GM10266 (cell line): ENCODE results near the gene ANK3.

ENCODE experiments used
- DNase-seq: peaks from one replicate; pipeline ENCODE4 v3.0.0; 2012; ENCODE audit errors: extremely low spot score
- CTCF ChIP-seq: IDR thresholded peaks from 2 replicates; pipeline ENCODE4 v1.5.1; 2012; ENCODE audit warnings: mild to moderate bottlenecking, low read depth; ENCODE audit not compliant: control insufficient read depth, insufficient read depth; ENCODE audit errors: missing control alignments

ANK3 gene

DNA sequence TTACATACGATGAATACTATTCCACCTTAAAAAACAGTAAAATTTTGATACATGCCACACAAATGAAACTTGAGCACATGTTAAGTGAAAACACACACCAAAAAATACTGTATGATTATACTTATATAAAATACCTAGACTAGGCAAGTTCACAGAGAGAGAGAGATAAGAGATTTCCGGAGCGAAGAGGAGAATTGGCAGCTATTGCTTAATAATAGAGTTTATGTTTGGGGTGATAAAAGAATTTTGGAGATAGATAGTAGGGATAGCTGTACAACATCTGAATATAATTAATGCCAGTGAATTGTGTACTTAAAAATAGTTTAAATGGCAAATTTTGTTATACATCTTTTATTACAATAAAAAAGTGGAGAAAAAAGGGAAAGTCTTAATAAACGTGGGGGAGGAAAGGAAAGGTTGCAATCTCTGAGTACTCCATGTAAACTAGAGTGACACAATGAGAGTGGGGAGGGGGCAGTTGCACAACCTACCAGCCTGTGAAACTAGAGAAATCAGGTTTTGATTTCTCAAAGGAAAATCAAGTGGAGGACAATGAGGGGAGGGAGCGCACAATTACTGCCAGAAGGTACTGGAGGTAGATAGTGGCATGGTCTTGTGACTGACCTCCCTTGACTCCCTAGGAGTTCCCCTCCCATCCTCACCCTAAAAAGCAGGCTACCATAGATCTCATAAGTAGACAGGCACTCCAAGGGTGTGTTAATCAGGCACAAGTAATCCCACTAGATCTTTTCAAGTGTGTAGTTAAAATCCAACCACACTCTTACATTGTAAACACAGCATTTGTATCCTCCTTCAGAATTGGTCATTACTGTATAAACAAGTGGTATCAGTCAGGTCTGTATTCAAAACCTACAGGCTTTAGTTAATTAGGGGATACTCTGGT lies 31.6 kb upstream of the ANK3 start:
- no peak for TF ChIP-seq CTCF

DNA sequence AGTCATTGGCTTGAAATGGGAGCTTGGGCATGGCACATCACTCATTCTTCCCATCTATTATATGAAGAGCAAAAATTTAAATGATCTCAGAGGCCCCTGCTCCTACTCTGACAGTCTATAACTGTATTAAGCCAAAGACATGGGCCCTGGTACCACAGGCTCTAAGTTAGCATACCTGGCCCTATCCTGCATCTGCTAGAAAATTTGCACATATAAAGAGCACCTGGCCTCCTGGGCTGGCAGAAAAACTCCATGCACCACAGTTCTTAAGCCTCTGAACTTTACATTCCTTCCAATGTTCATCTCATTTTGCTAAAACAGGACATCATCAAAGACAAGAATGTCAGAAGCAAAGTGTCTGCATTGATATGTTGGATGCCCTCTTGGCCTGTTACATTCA lies 29.6 kb upstream of the ANK3 start:
- no peak for DNase-seq
- TF ChIP-seq CTCF = no peak

More for the DNA sequence above, 31.6 kb upstream of the ANK3 start:
- DNase-seq = no peak

DNA sequence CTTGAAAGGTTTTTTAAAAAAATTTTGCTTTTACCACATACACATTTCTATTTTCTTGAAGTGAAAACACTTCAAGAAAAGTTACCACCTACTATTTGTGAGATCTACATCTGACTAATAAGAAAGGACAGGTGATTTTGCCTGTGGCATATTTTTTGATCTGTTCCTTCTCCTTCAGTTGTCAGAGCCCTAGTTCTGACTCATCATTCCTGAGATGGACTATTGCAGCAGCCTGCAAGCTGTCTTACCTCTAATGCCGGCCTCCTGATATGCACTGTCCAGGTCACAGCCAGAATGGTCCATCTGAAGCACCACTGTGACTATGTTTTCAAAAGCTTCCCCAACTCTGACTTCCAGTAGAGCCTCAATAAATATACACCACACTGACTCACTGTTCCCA lies 28.2 kb upstream of the ANK3 start:
- DNase-seq = no peak
- no peak for TF ChIP-seq CTCF

DNA sequence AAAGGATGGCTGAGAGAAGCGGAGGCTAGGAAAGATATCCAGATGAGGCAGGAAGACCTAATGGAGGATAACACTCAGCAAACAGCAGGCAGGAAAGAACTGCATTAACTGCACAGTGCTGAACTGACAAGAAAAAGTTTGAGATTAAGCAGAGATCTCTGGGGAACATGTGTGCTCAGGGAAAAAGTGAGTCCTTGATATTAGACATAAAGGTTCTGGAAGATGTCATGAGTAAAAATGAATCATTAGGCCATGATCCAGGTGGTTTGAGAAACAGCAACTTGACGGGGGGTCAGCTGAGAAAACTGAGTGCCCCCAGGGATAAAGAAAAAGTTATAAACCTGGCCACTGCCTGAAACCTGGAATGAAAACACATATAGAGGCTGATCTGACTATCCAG lies 27.3 kb upstream of the ANK3 start:
- no peak for DNase-seq
- TF ChIP-seq CTCF = no peak

- no peak for DNase-seq
- no peak for TF ChIP-seq CTCF
Observed at GRCh38 chr10:60414877-60415585, 25.4 kb upstream of the ANK3 start.

DNA sequence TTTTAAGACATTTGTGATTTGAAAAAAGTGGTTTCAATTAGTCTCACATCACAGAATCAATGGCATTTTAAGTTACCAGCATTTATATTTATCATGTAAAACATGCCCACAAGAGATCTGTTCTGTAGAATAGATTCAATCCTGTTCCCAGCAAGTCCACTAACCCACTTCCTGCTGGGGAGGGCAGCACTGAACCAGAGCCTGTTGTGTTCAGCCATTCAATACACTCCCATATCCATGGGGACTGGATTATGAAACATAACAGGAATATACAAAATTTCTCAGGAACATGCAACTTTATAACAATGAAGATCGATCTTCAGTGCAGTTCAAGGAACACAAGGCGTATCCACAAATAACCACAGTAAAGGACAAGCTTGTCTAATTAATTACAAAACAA lies 24.4 kb upstream of the ANK3 start:
- TF ChIP-seq CTCF = no peak
- no peak for DNase-seq
